Left renal pelvis (tissue), 4 donors: Measurements from ENCODE around the gene PRAMEF12. TPM values are rescaled to one million over a fixed set of nuclear protein-coding genes. Genes with fewer than 3 reads are reported as not detected.

Experiments used
- polyA plus RNA-seq, 4 donors: library from polyadenylated mRNA; unstranded; fragments of 120-200 nt; gene quantifications; one replicate each; pipeline ENCODE4 v1.2.1, GENCODE V29; 2013; ENCODE audit not compliant: insufficient read length in 4 of 4

Gene PRAMEF12
- polyA plus RNA-seq, 4 donors: not detected

Other genes starting within 250 kb of the PRAMEF12 start
- 100 to 1,000 TPM in 1 of 4 donors, 10 to 100 TPM in 3; 81.3 to 236 (median 88.0) TPM for gene DHRS3, start 155.5 kb upstream of the PRAMEF12 start, polyA plus RNA-seq
- 1 to 10 TPM; 1.0 to 1.8 (median 1.2) TPM for gene AADACL4, start 129.7 kb upstream of the PRAMEF12 start, polyA plus RNA-seq
- gene AADACL3, start 57.6 kb upstream of the PRAMEF12 start, polyA plus RNA-seq: not detected
- 1 to 10 TPM in 3 of 4 donors, under 1 TPM in 1; 0.07 to 1.7 (median 1.1) TPM for gene CFAP107, start 27.5 kb upstream of the PRAMEF12 start, polyA plus RNA-seq
- gene PRAMEF1, start 17.7 kb downstream of the PRAMEF12 start, polyA plus RNA-seq: not detected
- gene PRAMEF11, start 57.7 kb downstream of the PRAMEF12 start, polyA plus RNA-seq: not detected
- not detected for gene HNRNPCL1, start 75.0 kb downstream of the PRAMEF12 start, polyA plus RNA-seq
- not detected for gene PRAMEF2, start 83.3 kb downstream of the PRAMEF12 start, polyA plus RNA-seq
- not detected for gene PRAMEF4, start 112.5 kb downstream of the PRAMEF12 start, polyA plus RNA-seq
- gene PRAMEF10, start 124.5 kb downstream of the PRAMEF12 start, polyA plus RNA-seq: not detected
- gene PRAMEF7, start 142.9 kb downstream of the PRAMEF12 start, polyA plus RNA-seq: not detected
- not detected for gene PRAMEF6, start 173.8 kb downstream of the PRAMEF12 start, polyA plus RNA-seq